Gastroesophageal sphincter (tissue), 3 donors: ENCODE results near the gene CDKN2D.

Experiments
- EP300 ChIP-seq: sonication (generic); formaldehyde crosslinking; IDR thresholded peaks from one replicate; pipeline ENCODE4 v1.6.1; 2017; ENCODE audit warnings: antibody characterized with exemption, mild to moderate bottlenecking
- TF ChIP-seq, protein P1 (sequence below), 4 experiments: fragments of 200-600 bp in 2 of 4; fragments of 450-650 bp in 2 of 4; sonication (generic) in 1 of 4; IDR thresholded peaks; one replicate each; pipeline ENCODE4 v1.5.1; 2017 to 2019; ENCODE audit warnings: antibody characterized with exemption in 4 of 4, mild to moderate bottlenecking in 2 of 4, moderate library complexity in 2 of 4

DNA sequence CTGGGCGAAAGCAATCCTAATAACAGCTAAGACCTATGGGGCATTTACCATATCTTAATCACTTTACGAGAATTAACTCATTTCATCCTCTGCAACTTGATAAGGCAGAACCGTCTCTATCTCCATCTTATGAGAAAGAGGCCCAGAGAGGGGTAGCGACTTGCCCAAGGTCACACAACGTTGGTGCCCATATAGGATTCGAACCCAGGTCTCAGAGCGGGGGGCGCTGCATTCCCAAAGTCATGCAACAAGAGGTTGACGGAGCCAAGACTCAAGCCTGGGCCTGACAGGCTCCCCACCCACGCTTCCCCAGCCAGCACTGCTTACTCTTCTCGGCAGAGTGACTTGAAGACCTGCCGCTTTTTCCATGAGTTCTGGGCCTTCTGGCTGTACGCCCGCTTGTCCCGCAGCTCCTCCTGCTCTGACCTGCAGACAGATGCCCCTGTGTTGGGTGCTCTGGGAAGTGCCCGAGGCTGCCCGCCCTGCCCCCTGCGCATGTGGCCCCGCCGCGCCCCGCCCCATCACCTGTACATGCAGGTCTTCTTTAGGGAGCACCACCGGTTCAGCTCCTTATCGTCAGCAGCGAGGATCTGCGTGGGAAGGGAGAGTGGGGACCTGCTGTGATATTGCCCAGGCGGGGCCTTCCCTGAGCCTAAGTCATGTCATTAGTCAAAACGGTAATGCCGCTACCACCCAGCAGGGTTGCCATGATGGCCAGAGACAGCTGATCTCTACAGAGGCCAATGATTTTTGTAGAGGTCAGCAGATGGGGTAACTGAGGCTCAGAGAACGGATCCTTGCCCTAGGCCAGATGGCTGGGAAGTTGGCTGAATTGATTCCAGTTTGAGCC, 13.8 kb downstream of the CDKN2D start:
- TF ChIP-seq, protein P1, sequence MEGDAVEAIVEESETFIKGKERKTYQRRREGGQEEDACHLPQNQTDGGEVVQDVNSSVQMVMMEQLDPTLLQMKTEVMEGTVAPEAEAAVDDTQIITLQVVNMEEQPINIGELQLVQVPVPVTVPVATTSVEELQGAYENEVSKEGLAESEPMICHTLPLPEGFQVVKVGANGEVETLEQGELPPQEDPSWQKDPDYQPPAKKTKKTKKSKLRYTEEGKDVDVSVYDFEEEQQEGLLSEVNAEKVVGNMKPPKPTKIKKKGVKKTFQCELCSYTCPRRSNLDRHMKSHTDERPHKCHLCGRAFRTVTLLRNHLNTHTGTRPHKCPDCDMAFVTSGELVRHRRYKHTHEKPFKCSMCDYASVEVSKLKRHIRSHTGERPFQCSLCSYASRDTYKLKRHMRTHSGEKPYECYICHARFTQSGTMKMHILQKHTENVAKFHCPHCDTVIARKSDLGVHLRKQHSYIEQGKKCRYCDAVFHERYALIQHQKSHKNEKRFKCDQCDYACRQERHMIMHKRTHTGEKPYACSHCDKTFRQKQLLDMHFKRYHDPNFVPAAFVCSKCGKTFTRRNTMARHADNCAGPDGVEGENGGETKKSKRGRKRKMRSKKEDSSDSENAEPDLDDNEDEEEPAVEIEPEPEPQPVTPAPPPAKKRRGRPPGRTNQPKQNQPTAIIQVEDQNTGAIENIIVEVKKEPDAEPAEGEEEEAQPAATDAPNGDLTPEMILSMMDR (IDR thresholded peaks at IDR 0.05) = no peak
- no peak for TF ChIP-seq EP300
